NT2/D1 (cell line): ENCODE data around the gene MDGA2.

ENCODE experiments used
- YY1 ChIP-seq: IDR thresholded peaks from 2 replicates; pipeline ENCODE4 v1.6.1; 2011; ENCODE audit not compliant: insufficient read length, insufficient read depth
- ZNF274 ChIP-seq: IDR thresholded peaks from 2 replicates; pipeline ENCODE4 v1.6.1; 2011; ENCODE audit warnings: mild to moderate bottlenecking, low read depth, low read length

DNA sequence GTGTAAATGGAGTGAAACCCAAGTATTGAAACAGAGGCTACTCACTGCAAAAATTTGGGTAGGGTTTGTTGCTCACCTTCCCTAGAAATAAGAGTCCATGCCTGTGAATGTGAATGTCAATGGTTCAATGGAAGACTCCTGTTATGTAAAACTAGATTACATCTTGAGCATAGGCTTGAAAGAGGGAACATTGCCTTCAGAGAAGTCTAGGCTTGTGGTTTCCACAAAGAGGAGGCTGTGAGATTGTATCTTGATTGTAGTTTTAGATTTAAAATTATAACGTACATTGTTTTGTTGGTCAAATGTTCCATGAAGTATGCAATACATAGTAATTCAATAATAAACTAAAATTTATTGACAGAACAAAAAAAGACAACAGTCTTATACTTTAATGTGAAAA is 610.1 kb downstream of the MDGA2 start:
- TF ChIP-seq YY1, result no peak
- TF ChIP-seq ZNF274, result no peak
